ENCODE data around the gene CTBP1. TPM values are rescaled to one million over a fixed set of nuclear protein-coding genes. Genes with fewer than 3 reads are reported as not detected.

The CTBP1 gene
- polyA plus RNA-seq, 3 donors from 2014 or later: 72.1 to 110 (median 77.7) TPM

DNA sequence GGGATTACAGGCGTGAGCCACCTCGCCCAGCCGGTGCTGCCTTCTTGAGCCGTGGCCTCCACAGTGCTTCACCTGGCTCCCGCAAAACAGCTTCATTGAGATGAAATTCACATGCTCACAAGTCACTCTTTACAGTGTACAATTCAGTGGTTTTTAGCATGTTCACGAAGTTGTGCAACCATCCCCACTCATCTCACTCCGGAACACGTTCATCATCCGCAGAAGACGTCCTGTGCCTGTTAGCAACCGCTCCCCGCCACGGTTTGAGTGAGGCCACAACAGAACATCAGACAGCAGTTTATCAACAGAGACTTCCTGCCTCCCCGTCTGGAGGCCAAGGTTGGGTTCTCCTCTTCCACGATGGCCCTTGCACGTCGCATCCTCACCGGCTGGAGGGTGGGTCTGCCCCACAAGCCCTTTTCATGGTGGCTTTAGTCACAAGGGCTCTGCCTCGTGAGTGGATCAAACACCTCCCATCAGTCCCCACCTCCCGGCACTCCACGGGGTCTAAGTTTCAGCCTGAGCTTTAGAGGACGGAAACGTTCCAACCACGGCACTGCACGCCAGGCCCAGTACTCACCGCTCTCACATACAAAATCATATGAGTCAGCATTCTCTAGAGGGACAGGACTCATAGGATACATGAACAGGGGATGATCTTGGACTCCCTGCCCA lies 46.9 kb downstream of the CTBP1 start:
- H3K27me3 Mint-ChIP-seq (ENCODE audit: low read depth in 3 of 3): peaks cover 37 to 51% (median 43%) of the 10 kb centered on the region in 3 donors
- H3K36me3 Mint-ChIP-seq: peaks cover 15 to 22% (median 19%) of the 10 kb centered on the region in 3 donors
- H3K9me3 Mint-ChIP-seq: no peaks in the 10 kb centered on the region
- peak overlapping the region; percentile 85 to 95 (median 93) for H3K4me3 Mint-ChIP-seq
- peak; percentile 97 to 99 (median 98) for DNase-seq
- peaks cover 75 to 81% of the 10 kb centered on the region in 2 donors for H3K4me1 Mint-ChIP-seq
- H3K27ac Mint-ChIP-seq: peak overlapping the region; percentile 98 to 100 (median 98)

DNA sequence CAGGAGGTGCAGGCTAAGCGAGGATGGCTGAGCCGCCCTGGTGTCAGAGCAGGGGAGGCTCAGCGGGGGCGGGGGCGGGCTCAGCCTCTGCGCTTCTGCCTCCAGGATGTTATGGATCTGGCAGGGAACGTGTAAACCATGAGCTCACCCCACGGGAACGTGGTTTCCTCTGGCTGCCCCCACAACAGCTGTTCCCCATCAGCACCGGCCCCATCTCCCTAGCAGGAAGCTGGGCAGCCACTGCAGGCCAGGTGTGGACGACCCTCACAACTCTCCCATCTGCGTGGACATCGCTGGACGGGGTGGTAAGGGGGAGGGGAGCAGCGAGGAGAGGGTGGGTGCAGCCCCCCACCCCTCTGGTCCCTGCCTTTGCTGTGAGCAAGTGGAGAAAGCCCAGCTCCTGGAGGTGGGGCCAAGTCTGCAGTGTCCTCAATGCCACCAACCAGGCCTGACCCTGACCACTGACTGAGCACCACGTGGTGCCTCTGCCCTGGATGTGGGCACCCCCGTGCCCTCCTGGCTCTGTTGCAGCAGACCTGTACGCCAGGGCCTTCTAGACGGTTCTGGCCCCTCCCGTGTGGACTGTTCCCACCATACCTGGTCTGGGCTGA lies 48.4 kb downstream of the CTBP1 start:
- peak; percentile 55 to 72 (median 59) for DNase-seq
- Mint-ChIP-seq H3K4me3 (peak overlapping the region; percentile 85 to 95 (median 93)), H3K27me3 (ENCODE audit: low read depth in 3 of 3) (peaks cover 39 to 58% (median 43%) of the 10 kb centered on the region in 3 donors), H3K9me3 (no peaks in the 10 kb centered on the region), H3K36me3 (peaks cover 22 to 31% (median 27%) of the 10 kb centered on the region in 3 donors), H3K4me1 (peaks cover 82 to 95% of the 10 kb centered on the region in 2 donors), H3K27ac (peak overlapping the region; percentile 98 to 100 (median 98))

GRCh38 chr4:1199556-1200331 lies 49.2 kb downstream of the CTBP1 start:
- Mint-ChIP-seq H3K27ac (peak overlapping the region; percentile 98 to 100 (median 98)), H3K9me3 (no peaks in the 10 kb centered on the region), H3K4me3 (peak overlapping the region; percentile 85 to 95 (median 93)), H3K4me1 (peaks cover 77 to 89% of the 10 kb centered on the region in 2 donors), H3K27me3 (ENCODE audit: low read depth in 3 of 3) (peaks cover 39 to 61% (median 40%) of the 10 kb centered on the region in 3 donors), H3K36me3 (peaks cover 22 to 31% (median 26%) of the 10 kb centered on the region in 3 donors)
- no peak for DNase-seq

GRCh38 chr4:1198098-1198844 lies 50.7 kb downstream of the CTBP1 start:
- peaks cover 22 to 31% (median 24%) of the 10 kb centered on the region in 3 donors for H3K36me3 Mint-ChIP-seq

GRCh38 chr4:1196421-1197183 lies 52.3 kb downstream of the CTBP1 start:
- DNase-seq: no peak
- peaks cover 66 to 80% of the 10 kb centered on the region in 2 donors for H3K4me1 Mint-ChIP-seq
- peaks cover 17 to 41% (median 19%) of the 10 kb centered on the region in 3 donors for H3K27me3 Mint-ChIP-seq (ENCODE audit: low read depth in 3 of 3)
- H3K36me3 Mint-ChIP-seq: peaks cover 22 to 31% (median 24%) of the 10 kb centered on the region in 3 donors
- no peaks in the 10 kb centered on the region for H3K9me3 Mint-ChIP-seq
- peak overlapping the region; percentile 22 to 85 (median 62) for H3K4me3 Mint-ChIP-seq
- H3K27ac Mint-ChIP-seq: peak overlapping the region; percentile 78 to 100 (median 87)

More at GRCh38 chr4:1198098-1198844, 50.7 kb downstream of the CTBP1 start:
- Mint-ChIP-seq H3K4me3 (peak overlapping the region; percentile 68 to 95 (median 85)), H3K4me1 (peaks cover 67 to 80% of the 10 kb centered on the region in 2 donors), H3K27me3 (ENCODE audit: low read depth in 3 of 3) (peaks cover 29 to 53% (median 30%) of the 10 kb centered on the region in 3 donors), H3K9me3 (no peaks in the 10 kb centered on the region), H3K27ac (peak overlapping the region; percentile 77 to 100 (median 92))
- DNase-seq: no peak

- Mint-ChIP-seq H3K4me3 (peak overlapping the region in 3 of 5 donors; percentile 45 to 64 (median 58)), H3K27ac (peak overlapping the region; percentile 78 to 100 (median 87)), H3K27me3 (ENCODE audit: low read depth in 3 of 3) (peaks cover 10 to 34% (median 13%) of the 10 kb centered on the region in 3 donors), H3K9me3 (no peaks in the 10 kb centered on the region), H3K36me3 (peaks cover 22 to 34% (median 24%) of the 10 kb centered on the region in 3 donors), H3K4me1 (peaks cover 69 to 80% of the 10 kb centered on the region in 2 donors)
- no peak for DNase-seq
These were observed 53.0 kb downstream of the CTBP1 start for GRCh38 chr4:1195891-1196401.

GRCh38 chr4:1195109-1195671 lies 53.7 kb downstream of the CTBP1 start:
- Mint-ChIP-seq H3K4me3 (no peak overlapping the region), H3K4me1 (peaks cover 69 to 83% of the 10 kb centered on the region in 2 donors), H3K36me3 (peaks cover 22 to 34% (median 24%) of the 10 kb centered on the region in 3 donors), H3K9me3 (no peaks in the 10 kb centered on the region), H3K27ac (no peak overlapping the region), H3K27me3 (ENCODE audit: low read depth in 3 of 3) (peaks cover 2 to 28% (median 11%) of the 10 kb centered on the region in 3 donors)
- DNase-seq: no peak

- Mint-ChIP-seq H3K27ac (peak overlapping the region in 4 of 6 donors; percentile 28 to 81 (median 66)), H3K4me1 (peaks cover 66 to 80% of the 10 kb centered on the region in 2 donors), H3K9me3 (no peaks in the 10 kb centered on the region), H3K27me3 (ENCODE audit: low read depth in 3 of 3) (peaks cover 0 to 21% (median 9%) of the 10 kb centered on the region in 3 donors), H3K36me3 (peaks cover 22 to 34% (median 24%) of the 10 kb centered on the region in 3 donors), H3K4me3 (peak overlapping the region in 3 of 5 donors; percentile 27 to 59 (median 29))
- DNase-seq: no peak
These were observed 54.7 kb downstream of the CTBP1 start for GRCh38 chr4:1194010-1194900.

DNA sequence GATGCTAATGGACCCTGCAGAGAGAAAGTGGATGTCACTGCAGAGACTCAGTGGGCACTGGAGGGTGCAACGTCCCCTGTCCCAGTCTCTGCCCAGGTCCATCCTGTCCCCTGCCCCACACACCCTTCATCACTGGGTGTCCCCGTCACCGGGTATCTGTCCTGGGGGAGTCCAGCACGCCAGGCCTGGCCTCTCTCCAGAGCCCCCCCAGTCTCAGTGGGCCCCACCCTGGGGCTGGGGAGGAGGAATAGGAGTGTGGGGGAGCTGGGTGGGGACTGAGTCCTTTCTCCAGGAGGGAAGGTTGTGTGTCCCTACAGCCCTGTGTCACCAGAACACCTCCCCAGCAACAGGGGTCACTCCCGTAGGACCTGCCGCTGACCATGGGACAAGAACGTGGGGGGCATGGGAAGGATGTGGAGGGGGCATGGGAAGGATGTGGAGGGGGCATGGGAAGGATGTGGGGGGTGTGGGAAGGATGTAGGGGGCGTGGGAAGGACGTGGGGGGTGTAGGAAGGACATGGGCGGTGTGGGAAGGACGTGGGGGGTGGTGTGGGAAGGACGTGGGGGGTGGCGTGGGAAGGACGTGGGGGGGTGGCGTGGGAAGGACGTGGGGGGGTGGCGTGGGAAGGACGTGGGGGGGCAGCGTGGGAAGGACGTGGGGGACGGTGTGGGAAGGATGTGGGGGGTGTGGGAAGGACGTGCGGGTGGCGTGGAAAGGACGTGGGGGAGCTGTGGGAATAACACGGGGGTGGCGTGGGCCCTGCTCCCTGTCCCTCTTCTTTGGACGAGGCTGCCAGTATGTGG lies 55.5 kb downstream of the CTBP1 start:
- DNase-seq: no peak
- Mint-ChIP-seq H3K4me1 (peaks cover 64 to 80% of the 10 kb centered on the region in 2 donors), H3K36me3 (peaks cover 21 to 34% (median 25%) of the 10 kb centered on the region in 3 donors), H3K4me3 (peak overlapping the region in 4 of 5 donors; percentile 58 to 65 (median 59)), H3K9me3 (no peaks in the 10 kb centered on the region), H3K27me3 (ENCODE audit: low read depth in 3 of 3) (peaks cover 0 to 18% (median 9%) of the 10 kb centered on the region in 3 donors), H3K27ac (peak overlapping the region; percentile 50 to 92 (median 85))

GRCh38 chr4:1192493-1193205 lies 56.3 kb downstream of the CTBP1 start:
- Mint-ChIP-seq H3K27ac (peak overlapping the region; percentile 50 to 92 (median 85)), H3K4me1 (peaks cover 62 to 80% of the 10 kb centered on the region in 2 donors), H3K9me3 (no peaks in the 10 kb centered on the region), H3K4me3 (peak overlapping the region in 4 of 5 donors; percentile 29 to 65 (median 58)), H3K27me3 (ENCODE audit: low read depth in 3 of 3) (peaks cover 0 to 18% (median 6%) of the 10 kb centered on the region in 3 donors), H3K36me3 (peaks cover 16 to 30% (median 21%) of the 10 kb centered on the region in 3 donors)
- DNase-seq: no peak

All from immature natural killer cell (primary cell).